ENCODE measurements around the gene EXD3. TPM values are rescaled to one million over a fixed set of nuclear protein-coding genes. Genes with fewer than 3 reads are reported as not detected.

The EXD3 gene
- polyA plus RNA-seq, 2 of the 4 experiments (the other 2 are of a cell fraction): 3.4 to 4.5 TPM

GRCh38 chr9:137301081-137301947 is 121.6 kb downstream of the EXD3 start (continued):
- TF ChIP-seq REST (IDR thresholded peaks at IDR 0.05) (no peak), POLR2A (IDR thresholded peaks at IDR 0.05; ENCODE audit: low read length) (0 out of 2 replicates have a peak, but pooled peaks have one; percentile 3), RARB (CRISPR knock-in tag; IDR thresholded peaks at IDR 0.05) (no peak), ESRRA (IDR thresholded peaks at IDR 0.05; ENCODE audit: borderline replicate concordance, low read length) (no peak), RNF2 (IDR thresholded peaks at IDR 0.05; ENCODE audit: borderline replicate concordance, low read depth) (peak; percentile 72; the same call in 1 of the 2 replicates), HES2 (IDR thresholded peaks at IDR 0.05) (no peak), MAZ (IDR thresholded peaks at IDR 0.05; ENCODE audit: borderline replicate concordance, low read depth, low read length) (no peak), FOSB (CRISPR knock-in tag; IDR thresholded peaks at IDR 0.05) (no peak), PHF8 (IDR thresholded peaks at IDR 0.05; ENCODE audit: borderline replicate concordance, low read depth) (no peak; the same call in 1 of the 2 replicates), CEBPB (IDR thresholded peaks at IDR 0.05) (no peak), FOXS1 (CRISPR knock-in tag; IDR thresholded peaks at IDR 0.05) (no peak), USF2 (IDR thresholded peaks at IDR 0.05) (no peak), BHLHE40 (IDR thresholded peaks at IDR 0.05; ENCODE audit: low read depth, low read length) (no peak), HOXA7 (CRISPR knock-in tag; IDR thresholded peaks at IDR 0.05) (no peak), JUN (IDR thresholded peaks at IDR 0.05) (peak in 1 of 2 experiments; percentile 58; a peak in 3 of 5 replicates), CTCF (IDR thresholded peaks at IDR 0.05) (peak; percentile 47), EHMT2 (IDR thresholded peaks at IDR 0.05; ENCODE audit: low read depth) (no peak), GATA3 (IDR thresholded peaks at IDR 0.05; ENCODE audit: borderline replicate concordance) (no peak), NPAS2 (CRISPR knock-in tag; IDR thresholded peaks at IDR 0.05; ENCODE audit: borderline replicate concordance) (no peak), CBX8 (IDR thresholded peaks at IDR 0.05) (no peak), NR3C1 (IDR thresholded peaks at IDR 0.05) (no peak), TP53 (CRISPR knock-in tag; IDR thresholded peaks at IDR 0.05) (no peak), PBX3 (IDR thresholded peaks at IDR 0.05) (no peak), ZFP36 (IDR thresholded peaks at IDR 0.05; ENCODE audit: borderline replicate concordance, partially characterized antibody) (no peak), EHF (CRISPR knock-in tag; IDR thresholded peaks at IDR 0.05) (no peak), KDM5A (IDR thresholded peaks at IDR 0.05) (no peak), FOSL2 (IDR thresholded peaks at IDR 0.05) (no peak), FOSL2 (CRISPR knock-in tag; IDR thresholded peaks at IDR 0.05) (no peak), NFE2L2 (conservative IDR thresholded peaks at IDR 0.05; ENCODE audit: low read length) (no peak)
- TF ChIP-seq, protein P1, sequence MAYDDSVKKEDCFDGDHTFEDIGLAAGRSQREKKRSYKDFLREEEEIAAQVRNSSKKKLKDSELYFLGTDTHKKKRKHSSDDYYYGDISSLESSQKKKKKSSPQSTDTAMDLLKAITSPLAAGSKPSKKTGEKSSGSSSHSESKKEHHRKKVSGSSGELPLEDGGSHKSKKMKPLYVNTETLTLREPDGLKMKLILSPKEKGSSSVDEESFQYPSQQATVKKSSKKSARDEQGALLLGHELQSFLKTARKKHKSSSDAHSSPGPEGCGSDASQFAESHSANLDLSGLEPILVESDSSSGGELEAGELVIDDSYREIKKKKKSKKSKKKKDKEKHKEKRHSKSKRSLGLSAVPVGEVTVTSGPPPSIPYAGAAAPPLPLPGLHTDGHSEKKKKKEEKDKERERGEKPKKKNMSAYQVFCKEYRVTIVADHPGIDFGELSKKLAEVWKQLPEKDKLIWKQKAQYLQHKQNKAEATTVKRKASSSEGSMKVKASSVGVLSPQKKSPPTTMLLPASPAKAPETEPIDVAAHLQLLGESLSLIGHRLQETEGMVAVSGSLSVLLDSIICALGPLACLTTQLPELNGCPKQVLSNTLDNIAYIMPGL (CRISPR knock-in tag; IDR thresholded peaks at IDR 0.05; ENCODE audit: borderline replicate concordance): no peak
- TF ChIP-seq, protein P2, sequence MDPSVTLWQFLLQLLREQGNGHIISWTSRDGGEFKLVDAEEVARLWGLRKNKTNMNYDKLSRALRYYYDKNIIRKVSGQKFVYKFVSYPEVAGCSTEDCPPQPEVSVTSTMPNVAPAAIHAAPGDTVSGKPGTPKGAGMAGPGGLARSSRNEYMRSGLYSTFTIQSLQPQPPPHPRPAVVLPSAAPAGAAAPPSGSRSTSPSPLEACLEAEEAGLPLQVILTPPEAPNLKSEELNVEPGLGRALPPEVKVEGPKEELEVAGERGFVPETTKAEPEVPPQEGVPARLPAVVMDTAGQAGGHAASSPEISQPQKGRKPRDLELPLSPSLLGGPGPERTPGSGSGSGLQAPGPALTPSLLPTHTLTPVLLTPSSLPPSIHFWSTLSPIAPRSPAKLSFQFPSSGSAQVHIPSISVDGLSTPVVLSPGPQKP (IDR thresholded peaks at IDR 0.05; ENCODE audit: low read depth, low read length): no peak
- TF ChIP-seq, protein P3, sequence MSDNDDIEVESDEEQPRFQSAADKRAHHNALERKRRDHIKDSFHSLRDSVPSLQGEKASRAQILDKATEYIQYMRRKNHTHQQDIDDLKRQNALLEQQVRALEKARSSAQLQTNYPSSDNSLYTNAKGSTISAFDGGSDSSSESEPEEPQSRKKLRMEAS (IDR thresholded peaks at IDR 0.05): peak; percentile 94
